Measurements from ENCODE around the gene GCGR.

The GCGR gene

GRCh38 chr17:81803728-81804558, at the start of gene GCGR:
TSS of gene GCGR (plus strand) at chr17:81804150. CDS start at chr17:81809019, 4,869 bp downstream.
- DNase-seq = no peak

GRCh38 chr17:81792675-81793615, 11.0 kb upstream of the GCGR start:
- DNase-seq = no peak

- no peak for DNase-seq
Measured at GRCh38 chr17:81794074-81794476, 9.9 kb upstream of the GCGR start.

- no peak for DNase-seq
Measured at GRCh38 chr17:81794509-81794908, 9.4 kb upstream of the GCGR start.

- DNase-seq = no peak
Measured at GRCh38 chr17:81801327-81801726, 2.6 kb upstream of the GCGR start.

GRCh38 chr17:81802048-81802758, 1.7 kb upstream of the GCGR start:
- DNase-seq = no peak

GRCh38 chr17:81802856-81803643, 900 bp upstream of the GCGR start:
- no peak for DNase-seq

GRCh38 chr17:81804559-81805399, 829 bp downstream of the GCGR start:
- no peak for DNase-seq

GRCh38 chr17:81805707-81806460, 1.9 kb downstream of the GCGR start:
- no peak for DNase-seq

GRCh38 chr17:81806461-81807209, 2.7 kb downstream of the GCGR start:
- no peak for DNase-seq

- DNase-seq = no peak
Measured at GRCh38 chr17:81807210-81807719, 3.3 kb downstream of the GCGR start.

GRCh38 chr17:81807839-81808238, 3.9 kb downstream of the GCGR start:
- no peak for DNase-seq

- DNase-seq = no peak
Measured at GRCh38 chr17:81808778-81809555, 5.0 kb downstream of the GCGR start.

GRCh38 chr17:81809556-81809998, 5.6 kb downstream of the GCGR start:
- no peak for DNase-seq

GRCh38 chr17:81810476-81810875, 6.5 kb downstream of the GCGR start:
- DNase-seq = no peak

GRCh38 chr17:81810892-81811704, 7.1 kb downstream of the GCGR start:
- no peak for DNase-seq

GRCh38 chr17:81811705-81812570, 8.0 kb downstream of the GCGR start:
- no peak for DNase-seq

Measured in CD4-positive, alpha-beta T cell treated with Interleukin-21 for 1 hour (primary cell).